Measurements from ENCODE around the gene NCBP2.

- TF ChIP-seq CTBP1 (IDR thresholded peaks at IDR 0.05; ENCODE audit: borderline replicate concordance) (no peak), SP1 (IDR thresholded peaks at IDR 0.05) (no peak), FOXK2 (IDR thresholded peaks at IDR 0.05) (no peak), BHLHE40 (IDR thresholded peaks at IDR 0.05; ENCODE audit: borderline replicate concordance) (no peak), SUZ12 (IDR thresholded peaks at IDR 0.05) (no peak), PKNOX1 (IDR thresholded peaks at IDR 0.05) (no peak), FOXM1 (IDR thresholded peaks at IDR 0.05; ENCODE audit: borderline replicate concordance) (no peak), TARDBP (IDR thresholded peaks at IDR 0.05) (no peak), FOXA1 (IDR thresholded peaks at IDR 0.05) (no peak)
These were observed 34.6 kb upstream of the NCBP2 start for GRCh38 chr3:196976941-196977340.
